GM04503 (cell line): ENCODE results near the gene CEBPE.

ENCODE experiments used
- DNase-seq: peaks from one replicate; pipeline ENCODE4 v3.0.0-alpha.2; 2012; ENCODE audit warnings: low read depth

The CEBPE gene

GRCh38 chr14:23076785-23077408 is 42.2 kb downstream of the CEBPE start:
- DNase-seq: no peak

DNA sequence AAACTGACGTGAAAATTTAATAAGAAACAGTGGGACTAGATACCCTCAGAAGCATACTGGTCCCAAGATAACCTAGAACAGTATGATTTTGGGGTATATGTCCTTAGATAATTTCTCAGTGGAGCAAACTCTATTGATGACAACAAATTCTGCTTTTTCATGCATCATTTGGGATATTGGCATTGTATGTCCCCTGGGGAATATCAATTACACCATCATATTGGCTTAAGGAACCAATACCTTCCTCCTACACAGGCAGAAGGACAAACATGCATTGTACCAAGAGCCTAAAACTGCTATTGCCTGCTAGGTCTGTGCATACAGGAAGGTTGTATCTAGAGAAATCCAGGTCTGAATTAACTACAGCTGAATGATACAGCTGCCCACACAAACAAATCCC is 44.1 kb downstream of the CEBPE start:
- no peak for DNase-seq

DNA sequence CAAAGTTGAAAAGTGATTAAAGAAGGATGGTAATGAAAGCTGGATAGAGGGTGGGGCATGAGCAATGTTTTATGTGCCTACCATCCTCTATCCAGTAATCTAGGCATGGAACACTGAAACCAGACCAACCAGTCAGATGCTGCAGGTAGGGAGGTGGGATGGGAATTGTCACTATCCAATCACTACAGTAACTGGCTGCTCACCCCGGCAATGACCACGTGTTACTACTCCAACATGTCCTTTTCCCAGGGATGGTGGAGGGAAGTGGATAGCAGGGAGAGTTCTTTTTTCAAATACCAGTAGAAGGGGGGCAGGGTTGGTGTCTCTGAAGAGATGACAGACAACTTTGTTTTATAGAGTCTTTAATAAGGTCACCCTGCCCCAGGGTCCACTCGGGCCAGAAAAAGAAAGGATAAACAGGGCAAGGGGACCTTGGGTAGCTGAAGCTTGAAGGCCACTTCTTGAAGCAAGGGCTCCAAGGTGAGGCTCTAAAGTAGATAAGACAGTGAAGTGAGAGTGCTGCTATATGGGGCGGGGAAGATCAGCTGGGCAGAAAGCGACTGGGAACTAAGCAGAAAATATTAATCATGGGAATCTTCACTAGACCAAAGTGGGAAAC is 47.0 kb downstream of the CEBPE start:
- DNase-seq: no peak

DNA sequence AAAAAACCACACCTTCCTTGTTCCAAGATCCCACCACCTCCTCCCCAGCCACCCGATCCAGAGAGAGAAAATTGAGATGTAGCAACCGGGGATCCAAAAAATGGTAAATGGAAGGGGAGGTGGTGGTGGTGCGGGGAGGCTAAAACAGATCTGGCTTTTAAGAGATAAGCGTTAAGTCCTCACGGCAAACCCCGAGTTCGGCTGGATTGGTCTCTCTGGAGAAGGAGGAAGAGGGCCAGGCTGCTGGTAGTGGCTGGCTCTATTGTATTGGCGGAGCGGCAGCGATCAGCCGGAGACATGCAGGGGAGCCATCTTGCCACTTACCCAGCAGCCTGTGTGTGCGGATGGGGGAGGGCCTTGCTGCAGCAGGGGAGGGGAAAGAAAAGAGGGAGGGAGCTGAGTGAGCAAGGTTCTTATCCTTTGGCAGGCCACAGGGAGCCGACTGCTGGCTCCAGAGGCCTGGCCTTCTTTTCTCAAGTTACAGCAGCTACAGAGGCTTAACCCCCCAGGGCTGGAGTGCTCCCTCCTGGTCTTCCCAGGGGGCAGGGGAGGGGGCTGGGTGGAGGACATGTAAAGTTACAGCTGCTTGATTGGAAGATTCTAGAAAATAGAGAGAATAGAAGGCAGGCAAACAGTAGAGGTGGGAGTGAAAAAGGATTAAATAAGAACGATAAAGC is 47.7 kb downstream of the CEBPE start:
- peak; percentile 72 for DNase-seq

DNA sequence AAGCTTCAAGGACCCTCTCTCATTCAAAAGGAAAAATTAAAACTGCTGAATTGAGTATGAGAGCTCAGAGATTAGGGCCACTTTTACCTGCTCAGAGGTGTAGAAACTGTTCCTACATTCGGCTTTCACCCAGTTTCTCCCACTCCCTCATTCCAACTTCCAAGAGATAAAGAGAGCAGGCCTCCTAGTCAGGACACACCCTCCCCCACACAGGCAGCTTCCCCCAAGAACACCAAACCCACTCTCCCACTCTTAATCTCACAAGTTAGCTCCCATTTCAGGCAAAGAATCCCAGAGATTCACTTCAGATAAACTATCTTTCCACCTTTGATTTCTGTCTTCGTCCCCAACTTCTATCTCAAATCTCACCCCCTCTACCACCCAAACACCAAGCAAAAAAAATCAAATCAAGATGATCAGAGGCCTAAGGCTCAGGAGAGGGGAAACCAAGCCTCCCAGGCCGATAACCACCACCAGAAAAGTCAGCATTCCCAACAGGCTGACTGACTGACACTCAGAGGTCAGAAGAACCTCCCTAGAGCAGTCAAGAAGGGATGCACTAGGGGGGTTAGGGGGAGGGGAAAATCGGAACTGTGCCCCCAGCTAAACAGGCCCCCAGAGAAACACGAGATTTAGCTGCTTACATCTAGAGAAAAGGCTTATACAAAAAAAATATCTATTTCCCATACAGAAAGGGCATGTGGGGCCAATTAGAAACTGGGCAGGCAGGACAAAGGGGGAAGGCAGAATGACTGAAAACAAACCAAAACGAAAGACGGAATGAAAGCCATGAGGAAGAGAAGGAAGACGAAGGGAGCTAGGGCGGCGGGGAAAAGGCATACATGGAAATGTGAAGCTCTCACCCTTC is 48.6 kb downstream of the CEBPE start:
- no peak for DNase-seq

- no peak for DNase-seq
Observed at GRCh38 chr14:23069413-23069806, 49.6 kb downstream of the CEBPE start.

DNA sequence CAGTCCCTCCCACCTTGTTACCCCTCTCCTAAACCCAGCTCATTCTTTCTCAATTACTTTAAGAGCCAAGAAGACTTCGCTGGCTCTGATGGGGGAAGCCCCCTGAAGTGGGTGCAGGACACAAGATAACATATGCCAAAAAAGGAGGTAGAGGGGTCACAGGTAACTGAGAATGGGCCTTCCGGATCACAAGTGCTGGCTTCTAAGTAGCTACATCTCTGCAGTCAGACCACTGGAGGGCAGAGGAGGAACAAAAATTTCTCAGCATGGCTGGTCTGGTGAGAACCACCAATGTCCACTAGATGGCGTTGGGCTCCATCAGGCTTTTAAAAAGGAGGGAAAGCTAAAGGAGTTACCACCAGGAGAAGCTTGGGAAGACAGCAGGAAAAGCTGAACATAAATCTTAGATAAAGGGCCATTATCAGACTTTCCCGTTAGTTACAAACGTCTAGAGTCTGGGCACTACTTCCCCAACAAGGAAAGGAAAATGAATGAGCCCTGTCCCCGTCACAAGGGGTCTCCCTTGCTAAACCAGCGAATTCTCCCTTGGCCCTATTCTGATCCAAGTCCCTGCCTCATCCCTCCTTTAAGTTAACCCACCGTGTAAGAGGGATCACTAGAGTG is 50.2 kb downstream of the CEBPE start:
- peak; percentile 59 for DNase-seq

DNA sequence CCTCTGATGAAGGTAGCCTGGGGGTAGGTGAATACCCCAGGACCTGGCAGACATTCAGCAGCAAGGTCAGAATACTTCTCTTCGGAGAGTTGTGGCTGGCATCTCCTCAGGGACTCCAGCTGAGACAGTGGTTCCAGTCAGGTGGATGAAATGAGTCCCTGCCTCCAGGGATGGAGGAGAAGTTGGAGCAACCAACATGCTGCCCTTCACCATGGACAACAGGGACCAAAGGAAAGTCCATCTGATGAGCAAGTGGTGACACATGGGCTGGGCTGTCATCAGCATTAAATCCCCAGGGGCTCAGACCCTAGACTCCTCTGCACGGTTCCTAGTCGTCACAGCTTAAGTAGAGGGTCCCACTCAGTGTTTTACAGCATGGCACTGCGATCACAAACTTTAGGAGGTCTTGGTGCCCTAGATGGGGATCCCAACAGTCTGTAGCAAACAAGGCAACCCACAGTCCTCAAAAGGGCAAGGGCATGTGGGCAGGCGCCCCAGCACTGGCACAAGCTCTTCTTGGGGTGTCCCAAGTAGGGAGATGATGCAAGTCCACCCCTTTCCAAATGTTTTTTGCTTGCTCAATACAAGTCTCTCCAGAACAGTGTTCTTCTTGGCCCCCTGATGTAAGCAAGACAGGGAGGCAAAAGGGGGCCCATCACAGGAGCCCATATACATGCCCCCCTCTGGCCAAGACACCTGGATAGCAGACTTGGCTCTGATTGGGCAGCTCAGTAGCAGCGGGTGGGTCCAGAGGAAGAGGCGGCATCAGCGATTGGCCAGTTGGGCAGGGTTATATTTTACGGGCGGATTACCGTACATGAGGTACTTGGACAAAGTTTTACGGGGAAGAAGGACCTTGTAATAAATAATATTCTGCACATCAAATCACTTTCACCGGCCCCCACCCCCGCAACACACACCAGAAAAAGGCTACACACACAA is 50.9 kb downstream of the CEBPE start:
- no peak for DNase-seq
